ENCODE results near the gene ERVK3-1.

GRCh38 chr19:58354478-58355030 is 49.4 kb downstream of the ERVK3-1 start:
- no peak for TF ChIP-seq POLR2A (IDR thresholded peaks at IDR 0.05; ENCODE audit: low read length)
- no peak for TF ChIP-seq GATA1 (IDR thresholded peaks at IDR 0.05; ENCODE audit: low read depth, low read length)
